Fibroblast of mammary gland (primary cell): ENCODE measurements around the gene OSBPL10.
"Not testable (repeated sequence)": the region's sequence is repeated elsewhere in the genome, so short reads cannot be mapped to it uniquely, and the experiment has no call there.

Experiments
- DNase-seq: peaks from one replicate; pipeline ENCODE4 v3.0.0-alpha.2; 2010; ENCODE audit warnings: low read depth
- H3K4me3 ChIP-seq: 2 replicates; pipeline ENCODE4 v1.5.1; 2011; ENCODE audit warnings: low read depth, mild to moderate bottlenecking, low read length, moderate library complexity; ENCODE audit not compliant: control insufficient read depth
- CTCF ChIP-seq: conservative IDR thresholded peaks from 2 replicates; pipeline ENCODE4 v1.5.1; 2011; ENCODE audit warnings: low read depth, low read length, inconsistent platforms; ENCODE audit not compliant: control insufficient read depth, insufficient read depth

Gene OSBPL10

GRCh38 chr3:32017286-32017685 lies 36.2 kb upstream of the OSBPL10 start:
- no peak for DNase-seq
- no peak for TF ChIP-seq CTCF
- H3K4me3 ChIP-seq = no peak overlapping the region

- not testable (repeated sequence) for H3K4me3 ChIP-seq, DNase-seq
These were observed 34.6 kb upstream of the OSBPL10 start for GRCh38 chr3:32015638-32016037.

GRCh38 chr3:32010699-32011098 lies 29.6 kb upstream of the OSBPL10 start:
- not testable (repeated sequence) for DNase-seq

GRCh38 chr3:32009957-32010356 lies 28.9 kb upstream of the OSBPL10 start:
- DNase-seq = no peak
- no peak for TF ChIP-seq CTCF
- H3K4me3 ChIP-seq = no peak overlapping the region

More at GRCh38 chr3:32010699-32011098, 29.6 kb upstream of the OSBPL10 start:
- H3K4me3 ChIP-seq = not testable (repeated sequence)

GRCh38 chr3:32009101-32009500 lies 28.0 kb upstream of the OSBPL10 start:
- no peak for TF ChIP-seq CTCF
- DNase-seq = peak; percentile 33
- no peak overlapping the region for H3K4me3 ChIP-seq

GRCh38 chr3:32004113-32004765 lies 23.2 kb upstream of the OSBPL10 start:
- no peak overlapping the region for H3K4me3 ChIP-seq
- DNase-seq = no peak
- TF ChIP-seq CTCF = no peak

- H3K4me3 ChIP-seq = no peak overlapping the region
- no peak for DNase-seq
- no peak for TF ChIP-seq CTCF
These were observed 22.3 kb upstream of the OSBPL10 start for GRCh38 chr3:32003380-32003779.
